MV-4-11 (cell line): ENCODE data around the gene SH3GLB1.

Experiments
- DNase-seq: peaks from one replicate; lab custom pipeline; 2025; lab: John Stamatoyannopoulos, UW

SH3GLB1 gene

DNA sequence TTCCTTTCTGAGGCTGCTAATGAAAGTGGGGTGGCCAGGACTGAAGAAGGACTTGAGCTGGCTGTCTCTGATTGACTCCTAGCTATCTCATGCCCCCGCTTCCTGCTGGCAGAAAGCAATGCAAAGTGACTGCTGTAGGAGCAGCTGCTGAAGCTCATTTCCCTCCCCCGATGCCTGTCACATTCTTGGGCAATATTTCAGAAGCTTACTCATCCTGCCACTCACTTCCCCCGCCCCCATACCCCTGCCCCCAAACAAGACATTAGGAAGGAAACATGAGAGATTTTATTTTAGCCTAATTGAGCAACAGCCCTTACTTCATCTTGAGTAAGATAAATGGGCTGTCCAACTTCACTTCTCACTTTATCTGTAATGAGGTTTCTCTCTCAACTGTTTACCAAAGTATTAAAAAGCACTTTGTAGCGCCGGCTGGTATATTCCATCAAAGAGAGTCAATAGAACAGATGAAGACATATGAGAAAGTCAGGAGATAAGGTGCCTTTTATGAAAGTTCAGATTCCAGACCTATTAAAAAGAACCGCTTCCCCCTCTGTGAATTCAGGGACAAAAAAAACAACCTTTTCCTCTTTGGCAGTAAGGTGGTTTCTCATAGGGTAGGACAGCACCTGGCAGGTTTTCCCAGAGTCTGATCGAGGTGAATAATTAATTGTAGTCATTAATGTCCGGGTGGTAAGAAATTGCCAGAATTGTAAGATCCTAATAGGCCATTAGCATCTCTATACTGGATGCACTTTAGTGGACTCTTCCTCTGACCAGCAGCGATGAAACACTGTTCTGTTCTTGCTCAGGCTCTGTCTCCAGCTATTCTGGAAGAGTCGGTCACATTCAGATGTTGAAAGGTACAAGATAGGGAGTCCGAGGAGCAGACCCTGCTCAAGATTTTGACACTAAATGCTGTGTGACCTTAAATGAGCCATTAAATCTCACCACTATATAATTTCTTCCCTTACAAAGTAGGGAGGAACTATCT lies 70.2 kb downstream of the SH3GLB1 start:
- DNase-seq, result peak; percentile 97

DNA sequence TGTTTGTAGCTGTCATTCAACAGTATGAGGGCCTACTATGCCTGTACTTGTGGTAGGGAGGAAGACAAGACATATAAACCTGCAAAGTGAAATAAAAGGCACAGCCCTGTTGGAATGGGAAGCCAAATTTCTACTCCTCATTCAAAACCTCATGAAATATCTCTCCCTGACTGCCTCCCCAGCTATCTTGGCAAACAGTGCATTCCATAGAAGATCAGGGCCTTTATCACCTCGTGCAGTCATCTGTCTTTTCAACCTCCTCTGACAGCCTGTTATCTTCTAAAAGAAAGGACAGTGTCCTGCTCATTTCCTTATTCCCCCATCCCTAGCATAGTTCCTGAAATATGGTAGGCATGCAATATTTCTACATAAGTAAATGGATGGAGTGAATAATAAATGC lies 71.0 kb downstream of the SH3GLB1 start:
- no peak for DNase-seq

DNA sequence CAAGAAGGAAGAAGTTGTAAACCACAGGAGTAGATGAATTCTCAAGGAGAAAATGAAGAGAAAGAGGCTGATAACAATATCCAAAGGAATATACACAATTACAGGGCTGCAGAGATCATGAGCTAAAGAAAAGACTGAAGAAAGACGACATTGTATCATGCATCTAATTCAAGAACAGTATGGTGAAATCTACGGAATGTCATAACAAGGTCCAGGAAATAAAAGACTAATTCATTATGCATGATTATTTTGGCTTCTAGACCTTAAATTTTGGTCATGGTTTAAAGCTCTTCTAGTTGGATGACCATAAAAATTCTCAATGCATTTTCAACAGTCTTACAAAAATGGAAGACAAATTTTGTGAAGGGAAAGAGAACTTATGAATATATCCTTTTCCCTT lies 71.7 kb downstream of the SH3GLB1 start:
- DNase-seq, result no peak

DNA sequence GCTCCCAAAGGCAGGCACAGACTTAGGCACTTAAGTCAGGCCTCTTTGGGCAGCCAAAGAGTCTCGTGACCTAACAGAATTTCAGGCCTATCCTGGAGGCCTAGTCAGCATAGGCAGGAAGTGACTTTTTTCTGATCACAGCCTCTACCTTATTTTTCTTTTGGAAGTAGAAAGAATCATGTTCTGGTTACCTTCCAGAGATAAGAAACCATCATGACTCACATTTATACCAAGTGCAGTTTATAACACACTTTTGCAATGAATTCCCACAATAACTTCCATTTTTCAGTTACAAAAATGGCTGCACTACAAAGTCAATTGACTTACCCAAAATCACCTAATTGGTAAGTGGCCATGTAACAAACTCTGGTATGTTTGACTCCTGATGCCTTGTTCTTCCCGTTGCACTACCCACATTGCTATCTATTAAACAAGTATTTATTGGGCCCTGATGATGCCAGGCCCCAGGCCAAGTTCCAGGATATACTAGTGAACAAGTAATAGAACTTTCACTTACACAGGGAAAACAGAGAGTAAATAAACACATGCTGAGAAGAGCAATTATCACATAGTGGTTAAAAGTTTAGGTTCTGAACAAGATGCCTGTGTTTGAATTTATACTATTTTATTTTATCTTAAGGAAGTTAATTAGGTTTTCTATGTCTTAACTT lies 74.3 kb downstream of the SH3GLB1 start:
- no peak for DNase-seq

DNA sequence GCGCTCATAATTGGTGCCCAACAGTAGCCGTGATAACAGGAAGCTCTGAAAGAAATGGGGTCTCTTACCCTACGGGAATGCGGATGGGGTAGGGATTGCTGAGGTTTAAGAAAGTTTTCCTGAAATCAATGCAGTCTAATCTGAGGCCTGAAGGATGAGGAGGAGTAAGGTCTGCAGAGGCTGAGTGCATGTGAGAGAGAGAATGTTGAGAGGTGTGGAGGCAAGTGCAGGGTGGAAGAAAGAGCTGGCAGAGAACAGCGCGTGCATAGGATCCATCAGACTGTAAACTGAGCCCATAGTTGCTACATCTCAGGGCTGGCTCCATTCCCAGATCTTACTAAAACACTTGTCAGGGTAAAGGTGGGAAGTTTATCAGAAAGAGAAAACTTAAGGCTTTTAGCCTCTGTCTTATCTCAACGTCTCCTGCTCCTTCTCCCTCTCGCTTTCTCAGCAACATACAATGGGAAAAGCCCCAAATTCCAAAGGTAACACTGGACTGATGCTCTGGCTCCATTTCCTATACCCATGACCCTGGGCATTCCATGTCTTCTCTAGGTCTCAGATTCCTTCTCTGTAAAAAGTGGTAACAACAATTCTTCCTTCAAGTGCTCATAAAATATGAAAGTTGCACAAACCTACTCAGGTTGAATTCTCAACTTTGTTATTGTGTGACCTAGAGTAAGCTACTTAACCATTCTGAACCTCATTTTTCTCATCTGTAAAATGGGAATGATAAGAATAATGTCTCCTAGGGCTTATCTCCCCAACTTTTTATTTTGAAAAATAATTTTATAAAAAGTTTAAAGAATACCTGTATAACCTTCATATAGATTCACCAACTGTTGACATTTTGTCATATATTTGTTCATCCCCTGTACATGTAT lies 75.2 kb downstream of the SH3GLB1 start:
- DNase-seq, result no peak

DNA sequence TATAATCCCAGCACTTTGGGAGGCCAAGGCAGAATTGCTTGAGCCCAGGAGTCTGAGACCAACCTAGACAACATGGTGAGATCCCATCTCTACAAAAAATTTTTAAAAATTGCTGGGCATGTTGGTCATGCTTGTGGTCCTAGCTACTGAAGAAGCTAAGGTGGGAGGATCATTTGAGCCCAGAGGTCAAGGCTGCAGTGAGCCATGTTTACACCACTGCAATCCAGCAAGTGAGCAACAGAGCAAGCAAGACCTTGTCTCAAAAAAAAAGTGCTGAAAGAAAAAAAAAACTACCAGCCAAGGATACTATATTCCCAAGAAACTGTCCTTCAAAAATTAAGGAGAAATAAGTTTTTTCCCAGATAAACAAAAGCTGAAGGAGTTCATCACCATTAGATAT lies 78.1 kb downstream of the SH3GLB1 start:
- DNase-seq, result no peak

DNA sequence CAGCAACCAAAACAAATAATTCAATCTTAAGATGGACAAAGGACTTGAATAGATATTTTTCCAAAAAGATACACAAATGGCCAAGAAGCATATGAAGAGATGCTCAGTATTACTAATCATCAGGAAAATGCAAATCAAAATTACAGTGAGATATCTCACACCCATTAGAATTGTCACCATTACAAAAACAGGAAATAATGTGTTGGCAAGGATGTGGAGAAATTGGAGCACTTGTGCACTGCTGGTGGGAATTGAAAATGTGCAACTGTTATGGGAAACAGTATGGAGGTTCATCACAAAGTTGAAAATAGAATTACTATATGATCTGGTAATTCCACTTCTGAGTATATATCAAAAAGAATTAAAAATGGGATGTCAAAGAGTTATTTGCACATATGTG lies 83.2 kb downstream of the SH3GLB1 start:
- DNase-seq, result no peak

DNA sequence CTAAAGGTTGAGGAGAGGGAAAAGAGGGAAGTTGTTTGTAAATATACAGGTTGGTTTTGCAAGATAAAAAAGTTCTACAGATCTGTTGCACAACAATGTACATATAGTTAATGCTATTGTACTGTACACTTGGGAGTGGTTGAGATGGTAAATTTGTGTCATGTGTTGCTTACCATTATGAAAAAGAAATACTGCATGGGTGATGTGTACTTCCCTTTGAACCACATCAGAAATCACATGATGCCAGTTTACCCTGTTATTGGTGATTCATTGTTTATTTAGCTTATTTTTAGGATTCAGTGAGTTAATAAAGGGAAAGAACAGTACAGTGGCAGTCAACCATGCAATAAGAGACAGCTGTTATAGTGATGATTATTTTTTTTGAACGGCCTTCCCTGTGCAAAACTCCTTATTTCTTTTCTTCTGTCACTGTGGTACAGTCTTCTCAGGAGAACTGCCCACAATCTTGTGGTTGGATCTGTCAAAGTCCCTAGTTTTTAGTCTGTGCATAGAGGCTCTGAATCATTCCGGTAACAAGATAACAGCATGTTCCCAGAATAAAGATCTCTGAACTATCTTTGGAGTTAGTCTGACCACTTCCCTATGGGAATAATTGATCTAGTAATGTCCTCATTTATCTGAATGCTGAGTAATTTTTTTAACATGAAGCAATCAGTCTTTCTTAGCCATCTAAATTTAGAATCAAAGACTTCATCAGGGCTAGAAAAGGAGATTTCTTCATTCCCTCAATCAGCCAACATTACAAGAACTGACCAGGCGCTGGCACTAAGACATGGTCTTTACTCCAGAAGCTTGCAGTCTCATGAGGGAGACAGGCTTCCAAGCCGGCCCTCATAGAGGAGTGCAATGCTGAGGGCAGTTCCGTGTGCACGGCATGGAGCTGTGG lies 84.2 kb downstream of the SH3GLB1 start:
- DNase-seq, result peak; percentile 96

DNA sequence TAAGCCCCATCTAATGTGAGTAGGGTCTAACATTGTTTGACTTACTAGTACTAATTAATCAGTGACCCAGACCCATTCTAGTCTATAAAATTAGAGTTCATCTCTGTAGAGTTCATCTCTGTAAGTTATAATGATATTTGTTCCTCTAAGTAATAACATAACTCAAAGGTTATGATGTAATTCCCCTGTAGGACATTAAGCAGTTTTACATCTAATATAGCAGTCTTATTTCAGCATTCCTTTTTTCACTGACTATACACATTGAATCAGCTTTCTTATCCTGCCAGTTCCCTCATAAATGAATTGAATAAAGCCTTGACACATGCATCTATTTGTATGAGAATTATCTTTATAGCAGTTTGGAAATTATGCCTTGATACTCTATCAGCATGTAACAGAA lies 90.9 kb downstream of the SH3GLB1 start:
- no peak for DNase-seq
